GM19324 (cell line): Measurements from ENCODE around the gene SNAI3.

Experiments used
- ATAC-seq: cut with Tn5 transposase; IDR thresholded peaks from one replicate; pipeline ENCODE4 v1.9.1; 2021; ENCODE audit warnings: mild to moderate bottlenecking, moderate library complexity; ENCODE audit not compliant: unreplicated experiment, low FRiP score

Gene SNAI3

DNA sequence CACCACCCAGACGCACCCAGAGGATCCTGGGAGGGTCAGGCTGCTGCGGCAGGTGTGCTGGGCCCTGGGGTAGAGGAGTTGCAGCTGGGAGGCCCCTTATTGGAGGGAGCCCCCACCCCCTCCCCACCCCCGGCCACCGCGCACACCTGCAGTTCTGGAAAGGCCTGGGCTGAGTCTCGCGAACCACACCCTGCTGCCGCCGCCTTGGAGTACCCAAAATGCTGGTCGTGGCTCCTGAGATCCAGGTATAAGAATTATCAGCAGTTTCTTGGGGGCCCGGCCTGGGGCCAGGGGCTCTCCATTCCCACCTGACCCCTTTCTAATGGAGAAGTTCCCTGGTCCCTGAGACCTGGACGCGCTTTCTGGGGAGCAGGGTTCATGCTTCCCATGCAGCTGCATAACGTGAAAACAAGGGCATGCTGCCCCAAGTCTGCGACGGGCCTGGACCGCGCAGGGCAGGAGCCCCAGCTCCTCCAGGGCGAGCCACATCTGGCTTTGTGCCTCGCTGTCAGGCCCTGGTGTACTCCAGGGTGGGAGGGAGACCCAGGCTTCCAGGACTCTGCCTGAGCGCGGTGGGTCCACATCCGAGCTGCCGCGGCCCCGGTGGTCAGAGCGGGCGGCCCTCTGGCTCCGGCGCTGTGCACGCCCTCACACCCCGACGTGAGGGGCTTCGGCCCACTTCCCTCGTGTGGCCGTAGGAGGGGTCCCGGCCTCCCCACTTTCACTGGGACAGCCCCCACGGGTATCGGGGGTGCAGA lies 7.3 kb upstream of the SNAI3 start:
- no peak for ATAC-seq

DNA sequence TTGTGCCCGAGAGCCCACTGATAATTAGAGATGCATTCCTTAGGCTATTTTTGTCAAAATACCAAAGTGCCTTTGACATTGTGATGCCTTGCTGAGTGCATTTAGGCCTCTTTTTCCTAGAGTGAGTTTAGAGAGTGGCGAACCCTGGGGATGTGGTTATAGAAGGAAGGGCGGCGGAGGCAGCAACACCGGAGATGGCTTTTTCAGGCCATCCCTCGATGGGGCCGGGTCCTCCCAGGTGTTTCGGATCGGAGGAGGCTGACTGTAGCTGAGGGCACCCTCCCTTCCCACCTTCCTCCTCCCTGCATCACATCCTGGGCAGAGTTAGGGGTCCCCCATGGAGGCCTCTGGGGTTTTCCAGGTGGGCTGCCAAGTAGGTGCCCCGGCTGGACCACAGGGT lies 6.6 kb upstream of the SNAI3 start:
- ATAC-seq, result no peak

- no peak for ATAC-seq
Observed at GRCh38 chr16:88691924-88692560, 5.7 kb upstream of the SNAI3 start.

- no peak for ATAC-seq
Observed at GRCh38 chr16:88691129-88691813, 5.0 kb upstream of the SNAI3 start.

DNA sequence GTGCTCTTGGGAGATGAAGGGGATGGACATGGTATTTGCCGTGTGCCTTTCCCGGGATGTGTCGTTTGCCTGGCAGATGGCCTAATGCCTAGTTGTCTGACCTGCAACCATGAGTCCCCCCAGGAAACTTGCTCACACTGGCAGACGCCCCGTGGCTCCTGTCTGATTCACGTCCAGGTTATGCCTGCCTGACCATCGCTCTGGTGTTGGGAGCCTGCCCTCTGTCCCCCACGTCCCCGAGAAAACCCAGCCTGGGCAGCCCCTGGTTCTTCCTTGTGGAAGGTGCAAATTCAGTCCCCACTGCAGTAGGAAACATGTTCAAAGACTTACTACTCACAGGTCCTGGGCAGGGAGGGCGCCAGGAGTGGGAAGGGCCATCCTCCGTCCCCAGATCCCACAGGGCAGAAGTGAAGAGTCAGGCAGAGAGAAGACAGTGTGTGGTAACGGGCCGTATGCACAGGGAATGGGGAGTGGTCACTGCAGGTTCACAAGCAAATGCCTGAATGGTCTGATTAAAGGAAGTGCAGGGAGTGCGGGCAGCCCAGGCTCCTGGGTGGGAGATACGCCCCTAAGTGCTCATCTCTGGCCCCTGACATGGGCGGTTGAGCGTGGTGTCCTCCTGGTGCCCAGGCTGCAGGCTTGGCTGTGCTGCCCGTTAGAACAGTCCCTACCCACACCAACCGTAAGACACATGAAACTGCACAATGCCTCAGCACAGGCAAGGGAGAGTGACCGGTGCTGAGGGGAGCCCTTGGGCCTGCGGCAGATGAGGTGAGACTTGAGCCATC lies 4.2 kb upstream of the SNAI3 start:
- no peak for ATAC-seq

DNA sequence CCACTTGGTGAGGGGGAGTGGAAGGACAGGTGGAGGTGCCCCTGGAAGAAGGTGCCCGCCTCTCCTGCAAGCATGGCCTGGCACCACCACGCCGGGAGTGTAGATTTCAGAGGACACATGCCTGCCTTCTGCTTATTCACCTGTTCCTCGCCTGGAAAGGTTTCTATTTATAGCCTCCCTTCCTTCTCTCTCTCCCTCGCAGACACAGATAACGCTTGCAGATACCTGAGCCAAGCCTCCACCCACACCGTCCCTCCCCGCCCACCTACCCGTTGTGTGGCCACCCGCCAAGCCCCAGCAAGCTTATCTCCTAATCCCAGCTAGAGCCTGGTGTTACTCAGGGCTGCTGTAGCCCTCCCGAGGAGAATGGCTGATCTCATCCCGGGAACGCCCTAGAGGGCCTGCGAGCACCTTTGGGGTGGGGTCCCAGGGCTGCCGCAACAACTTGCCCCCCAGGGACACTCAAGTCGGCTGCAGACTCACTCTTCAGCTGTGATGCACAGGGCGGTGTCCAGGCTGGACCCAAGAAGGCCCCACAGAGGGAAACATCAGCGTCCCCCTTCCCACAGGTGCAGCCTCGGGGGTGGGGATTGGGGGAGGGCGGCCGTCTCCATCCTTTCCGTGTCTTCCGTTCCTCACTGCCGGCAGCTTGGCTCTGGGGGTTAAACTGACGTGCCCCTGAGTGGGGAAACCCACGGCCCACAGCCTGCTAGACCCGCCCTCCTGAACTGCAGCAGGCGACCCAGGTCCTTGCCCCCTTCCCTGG lies 1.9 kb upstream of the SNAI3 start:
- ATAC-seq, result no peak

DNA sequence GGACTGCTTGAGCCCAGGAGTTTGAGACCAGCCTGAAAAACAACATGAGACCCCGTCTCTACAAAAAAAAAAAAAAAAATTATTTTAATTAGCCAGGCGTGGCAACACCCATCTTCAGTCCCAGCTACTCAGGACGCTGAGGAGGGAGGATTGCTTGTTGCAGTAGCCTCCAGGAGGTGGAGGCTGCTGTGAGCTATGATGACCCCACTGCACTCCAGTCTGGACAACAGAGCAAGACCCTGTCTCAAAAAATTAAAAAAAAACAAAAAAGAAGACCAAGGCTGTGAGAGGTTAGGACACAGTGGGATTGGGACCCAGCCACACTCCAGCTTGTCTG lies 1.3 kb upstream of the SNAI3 start:
- no peak for ATAC-seq

- ATAC-seq, result no peak
Observed at GRCh38 chr16:88687254-88687576, 908 bp upstream of the SNAI3 start.

- ATAC-seq, result peak; percentile 14
Observed at GRCh38 chr16:88686062-88686438, 257 bp downstream of the SNAI3 start.

- ATAC-seq, result no peak
Observed at GRCh38 chr16:88685156-88686061, 898 bp downstream of the SNAI3 start.

DNA sequence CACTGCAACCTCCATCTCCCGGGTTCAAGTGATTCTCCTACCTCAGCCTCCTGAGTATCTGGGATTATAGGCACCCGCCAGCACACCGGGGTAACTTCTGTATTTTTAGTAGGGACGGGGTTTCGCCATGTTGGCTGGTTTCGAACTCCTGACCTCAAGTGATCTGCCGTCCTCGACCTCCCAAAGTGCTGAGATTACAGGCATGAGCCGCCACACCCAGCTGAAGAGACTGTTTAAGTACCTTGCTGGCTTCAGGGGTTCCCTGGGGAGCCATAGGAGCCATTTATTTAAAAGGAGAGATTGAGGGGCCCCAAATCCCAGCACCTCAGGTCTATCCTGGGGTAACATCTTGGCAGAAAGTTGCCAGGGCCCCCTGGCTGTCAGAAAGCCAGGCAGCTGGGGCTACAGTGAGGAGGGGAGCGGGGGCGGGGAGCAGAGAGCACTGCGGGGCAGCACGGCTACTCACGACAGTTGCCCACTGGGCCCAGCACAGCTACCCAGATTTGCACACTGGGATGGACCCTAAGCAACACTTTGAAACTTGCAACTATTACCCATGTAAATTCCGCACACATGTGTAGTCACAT lies 1.6 kb downstream of the SNAI3 start:
- ATAC-seq, result no peak

DNA sequence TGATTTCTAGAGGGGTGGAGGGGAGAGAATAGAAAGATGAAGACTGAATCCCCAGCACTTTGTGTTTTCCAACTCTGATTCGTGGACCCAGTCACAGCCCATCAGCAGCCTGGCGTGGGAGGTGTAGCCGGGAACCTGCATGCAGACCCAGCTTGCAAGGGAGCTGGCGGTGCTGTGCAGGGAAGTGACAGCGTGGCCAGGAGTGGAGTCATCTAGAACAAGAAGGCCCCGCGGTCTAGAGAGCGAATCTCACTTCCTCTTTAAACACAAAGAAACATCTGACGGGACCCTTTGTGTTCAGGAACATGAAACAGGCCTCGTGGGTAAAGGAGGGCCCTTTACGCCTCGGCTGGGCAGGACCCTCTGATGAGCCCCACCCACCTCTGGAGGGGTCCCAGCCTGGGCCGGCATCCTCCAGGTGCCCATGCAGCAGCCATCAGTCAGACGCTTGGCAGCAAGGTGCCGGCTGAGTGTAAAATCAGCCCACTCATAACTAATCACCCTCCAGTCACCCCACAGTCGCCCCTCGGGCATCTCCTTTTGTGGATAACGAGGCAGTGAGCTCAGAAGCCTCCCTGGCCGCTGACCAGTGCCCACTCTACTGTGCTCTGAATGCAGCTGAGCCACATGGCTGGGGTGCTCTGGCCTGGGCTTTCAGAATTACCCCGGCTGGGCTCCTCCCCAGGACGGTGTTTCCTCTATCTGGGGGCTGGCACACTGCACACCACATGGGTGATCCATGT lies 4.4 kb downstream of the SNAI3 start:
- ATAC-seq, result peak; percentile 43

DNA sequence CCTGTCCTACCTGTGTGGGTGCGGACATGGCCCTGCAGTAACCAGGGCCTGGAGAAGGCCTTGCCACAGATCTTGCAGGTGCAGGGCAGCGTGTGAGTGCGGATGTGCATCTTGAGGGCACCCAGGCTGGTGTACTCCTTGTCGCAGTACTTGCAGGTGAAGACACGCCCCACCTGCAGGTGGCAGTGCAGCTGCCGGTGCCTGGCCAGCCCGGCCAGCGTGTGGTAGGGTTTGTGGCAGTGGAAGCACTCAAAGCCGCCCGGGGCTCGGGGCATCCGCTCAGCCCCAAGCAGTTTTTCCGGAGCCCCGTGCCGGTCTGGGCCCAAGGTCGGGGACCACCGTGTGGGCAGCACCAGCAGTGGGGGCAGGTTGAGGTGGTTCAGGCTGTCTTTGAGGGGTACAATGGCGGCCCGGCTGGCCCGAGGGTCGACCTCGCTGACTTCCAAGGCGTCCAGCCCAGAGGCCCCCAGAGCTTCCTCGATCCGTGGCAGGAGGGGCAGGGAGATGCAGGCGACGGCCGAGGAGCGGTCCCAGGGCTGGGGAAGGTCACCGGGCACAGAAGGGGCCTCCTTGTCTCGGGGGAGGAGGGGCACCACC lies 5.1 kb downstream of the SNAI3 start:
- ATAC-seq, result no peak

GRCh38 chr16:88680554-88681083 lies 5.7 kb downstream of the SNAI3 start:
- no peak for ATAC-seq

DNA sequence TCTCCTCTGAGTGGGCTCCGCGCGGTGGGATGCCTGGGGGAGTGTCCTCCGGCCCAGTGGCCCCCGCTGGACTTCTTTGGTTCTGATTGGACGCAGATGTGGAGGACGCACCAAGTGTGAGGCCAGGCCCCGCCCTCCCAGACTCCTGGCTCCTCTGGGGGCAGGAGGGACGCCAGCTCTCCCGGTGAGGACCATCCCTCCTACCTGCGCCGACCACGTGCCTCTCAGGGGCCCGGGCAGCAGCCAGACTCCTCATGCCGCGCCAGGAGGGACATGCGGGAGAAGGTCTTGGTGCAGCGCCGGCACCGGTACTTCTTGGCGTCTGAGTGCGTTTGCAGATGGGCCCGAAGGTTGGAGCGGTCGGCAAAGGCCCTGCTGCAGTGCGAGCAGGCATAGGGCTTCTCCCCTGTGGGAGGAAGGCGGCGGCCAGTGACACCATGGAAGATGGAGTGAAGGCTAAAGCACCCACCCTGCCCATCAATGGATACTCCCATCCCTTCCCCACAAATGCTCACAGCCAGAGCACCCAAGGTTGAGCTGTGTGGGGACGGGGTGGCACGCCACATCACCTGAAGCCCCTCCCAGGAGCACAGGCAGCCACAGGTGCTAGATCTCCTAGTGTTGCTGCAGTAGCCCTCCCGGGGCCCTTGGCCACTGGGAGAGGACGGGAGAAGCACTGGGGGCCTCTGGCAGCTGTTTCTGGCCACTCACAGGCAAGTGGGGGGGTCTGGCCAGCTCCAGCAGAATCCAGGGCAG lies 7.9 kb downstream of the SNAI3 start:
- ATAC-seq, result no peak

GRCh38 chr16:88677721-88678120 lies 8.6 kb downstream of the SNAI3 start:
- no peak for ATAC-seq
